Measurements from ENCODE around the gene LHX4. TPM values are rescaled to one million over a fixed set of nuclear protein-coding genes. Genes with fewer than 3 reads are reported as not detected.

LHX4 gene
- total RNA-seq, 4 donors from 2014 or later, result not detected

DNA sequence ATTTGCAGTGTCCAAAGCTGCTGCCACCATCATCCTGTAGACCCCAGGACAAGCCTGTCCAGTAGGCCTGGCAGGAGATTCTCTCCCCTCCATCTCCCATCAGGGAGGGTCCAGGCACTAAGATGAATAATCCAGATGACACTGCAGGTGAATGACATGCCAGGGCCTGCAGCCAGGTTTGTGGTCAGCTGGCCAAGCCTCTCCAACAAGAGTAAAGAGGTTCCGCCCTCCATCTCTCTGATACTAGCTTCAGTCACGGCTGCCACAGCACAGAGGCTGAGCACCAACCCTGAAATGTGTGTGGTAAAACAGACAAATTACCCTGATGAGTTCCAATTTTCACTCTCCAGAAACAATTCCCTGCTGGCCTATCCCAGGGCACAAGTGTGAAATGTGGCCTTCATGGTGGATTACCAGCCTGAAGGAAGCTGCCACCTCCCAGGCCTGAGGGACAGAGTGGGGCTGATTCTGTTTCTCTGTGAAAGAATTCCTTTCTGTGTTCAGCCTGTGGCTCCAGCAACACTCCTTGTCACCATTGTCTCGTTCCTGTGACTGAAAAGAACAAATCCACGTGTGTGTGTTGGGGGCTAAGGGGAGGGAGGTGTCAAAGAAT lies 19.9 kb upstream of the LHX4 start:
- no peak for TF ChIP-seq CTCF (IDR thresholded peaks at IDR 0.05)
- TF ChIP-seq EP300 (IDR thresholded peaks at IDR 0.05), result no peak
- TF ChIP-seq POLR2A (IDR thresholded peaks at IDR 0.05), result no peak
- 62 to 79% methylated on average over 4 of the region's 4 CpGs for WGBS, 2 donors
- Histone ChIP-seq H3K36me3 (no peaks in the 10 kb centered on the region), H3K4me3 (no peak overlapping the region), H3K27me3 (no peaks in the 10 kb centered on the region), H3K27ac (no peak overlapping the region), H3K9me3 (no peaks in the 10 kb centered on the region), H3K4me1 (no peaks in the 10 kb centered on the region)
- no peak for DNase-seq (ENCODE audit: low spot score in 2 of 2)

- Histone ChIP-seq H3K36me3 (no peaks in the 10 kb centered on the region), H3K4me1 (peaks cover 0 to 4% (median 0%) of the 10 kb centered on the region in 4 donors), H3K27ac (no peak overlapping the region), H3K9me3 (no peaks in the 10 kb centered on the region), H3K4me3 (no peak overlapping the region), H3K27me3 (no peaks in the 10 kb centered on the region)
- TF ChIP-seq EP300 (IDR thresholded peaks at IDR 0.05) (no peak), CTCF (IDR thresholded peaks at IDR 0.05) (no peak), POLR2A (IDR thresholded peaks at IDR 0.05) (no peak)
- no peak for DNase-seq (ENCODE audit: low spot score in 2 of 2)
- WGBS, 2 donors, result 90 to 93% methylated on average over 12 of the region's 12 CpGs
Observed at GRCh38 chr1:180211156-180211859, 18.8 kb upstream of the LHX4 start.

GRCh38 chr1:180211860-180212229 lies 18.2 kb upstream of the LHX4 start:
- DNase-seq (ENCODE audit: low spot score in 2 of 2), result no peak
- Histone ChIP-seq H3K27ac (no peak overlapping the region), H3K36me3 (no peaks in the 10 kb centered on the region), H3K4me3 (no peak overlapping the region), H3K27me3 (no peaks in the 10 kb centered on the region), H3K9me3 (no peaks in the 10 kb centered on the region), H3K4me1 (peaks cover 0 to 4% (median 0%) of the 10 kb centered on the region in 4 donors)
- TF ChIP-seq EP300 (IDR thresholded peaks at IDR 0.05), result no peak
- TF ChIP-seq POLR2A (IDR thresholded peaks at IDR 0.05), result no peak
- no peak for TF ChIP-seq CTCF (IDR thresholded peaks at IDR 0.05)
- 66 to 68% methylated on average over 8 of the region's 8 CpGs for WGBS, 2 donors

GRCh38 chr1:180213401-180214170 lies 16.5 kb upstream of the LHX4 start:
- Histone ChIP-seq H3K27me3 (no peaks in the 10 kb centered on the region), H3K27ac (no peak overlapping the region), H3K4me3 (no peak overlapping the region), H3K4me1 (peaks cover 0 to 4% (median 0%) of the 10 kb centered on the region in 4 donors), H3K9me3 (no peaks in the 10 kb centered on the region), H3K36me3 (no peaks in the 10 kb centered on the region)
- no peak for DNase-seq (ENCODE audit: low spot score in 2 of 2)
- 69 to 81% methylated on average over 15 of the region's 15 CpGs for WGBS, 2 donors
- TF ChIP-seq POLR2A (IDR thresholded peaks at IDR 0.05) (no peak), EP300 (IDR thresholded peaks at IDR 0.05) (no peak), CTCF (IDR thresholded peaks at IDR 0.05) (no peak)

Data from tibial nerve (tissue), 4 donors.